Keratinocyte (primary cell): ENCODE results near the gene UBE2A. TPM values are rescaled to one million over a fixed set of nuclear protein-coding genes. Genes with fewer than 3 reads are reported as not detected.

ENCODE experiments used
- DNase-seq: peaks from one replicate; pipeline ENCODE4 v3.0.0-alpha.2; 2011; ENCODE audit warnings: low read depth, missing footprints, low spot score
- FAIRE-seq: peaks from 2 replicates; lab custom pipeline; 2011; peaks lifted over from hg19 to GRCh38; lab: Jason Lieb, UNC
- H2AFZ ChIP-seq: 2 replicates; pipeline ENCODE4 v1.6.0; 2012; ENCODE audit warnings: low read length, control low read depth, inconsistent platforms; ENCODE audit not compliant: control insufficient read depth
- H3K27ac ChIP-seq: 2 replicates; pipeline ENCODE4 v1.5.1; 2011; ENCODE audit warnings: low read length; ENCODE audit not compliant: control insufficient read depth, insufficient read depth
- H3K27me3 ChIP-seq: 3 replicates; pipeline ENCODE4 v1.6.0; 2011; ENCODE audit warnings: low read length; ENCODE audit not compliant: control insufficient read depth, insufficient read depth; ENCODE audit errors: extremely low read depth
- H3K36me3 ChIP-seq, 2 experiments: 2 replicates in 1 of 2; 3 replicates in 1 of 2; pipeline ENCODE4 v1.5.1; 2011; ENCODE audit warnings: low read length in 2 of 2, mild to moderate bottlenecking in 1 of 2; ENCODE audit not compliant: control insufficient read depth in 2 of 2, insufficient read depth in 2 of 2; ENCODE audit errors: extremely low read depth in 1 of 2
- H3K4me1 ChIP-seq: 3 replicates; pipeline ENCODE4 v1.5.1; 2011; ENCODE audit warnings: low read length; ENCODE audit not compliant: control insufficient read depth, insufficient read depth; ENCODE audit errors: extremely low read depth
- H3K4me2 ChIP-seq: 3 replicates; pipeline ENCODE4 v1.6.0; 2011; ENCODE audit warnings: low read depth, low read length; ENCODE audit not compliant: control insufficient read depth, insufficient read depth; ENCODE audit errors: extremely low read depth
- H3K4me3 ChIP-seq, 3 experiments: fragments of 200-600 bp in 1 of 3; sonication (generic) in 1 of 3; 2 replicates in 2 of 3; 3 replicates in 1 of 3; pipeline ENCODE4 v1.5.1; 2011 to 2016; ENCODE audit warnings: low read length in 3 of 3, mild to moderate bottlenecking in 3 of 3, control low read depth in 2 of 3, inconsistent platforms in 1 of 3, low read depth in 1 of 3, mixed read lengths in 1 of 3, mixed run types in 1 of 3, moderate library complexity in 1 of 3; ENCODE audit not compliant: control insufficient read depth in 2 of 3, insufficient read depth in 2 of 3; ENCODE audit errors: extremely low read depth in 1 of 3
- H3K79me2 ChIP-seq: 2 replicates; pipeline ENCODE4 v1.6.0; 2012; ENCODE audit warnings: low read length; ENCODE audit not compliant: control insufficient read depth, insufficient read depth
- H3K9ac ChIP-seq: 3 replicates; pipeline ENCODE4 v1.6.0; 2011; ENCODE audit warnings: low read length; ENCODE audit not compliant: control insufficient read depth, insufficient read depth; ENCODE audit errors: extremely low read depth
- H3K9me1 ChIP-seq: 3 replicates; pipeline ENCODE4 v1.6.0; 2011; ENCODE audit warnings: low read length; ENCODE audit not compliant: control insufficient read depth, insufficient read depth; ENCODE audit errors: extremely low read depth
- H3K9me3 ChIP-seq: 2 replicates; pipeline ENCODE4 v1.5.1; 2012; ENCODE audit warnings: low read depth, low read length; ENCODE audit not compliant: control insufficient read depth
- H4K20me1 ChIP-seq: 3 replicates; pipeline ENCODE4 v1.6.0; 2011; ENCODE audit warnings: low read length; ENCODE audit not compliant: control insufficient read depth, insufficient read depth; ENCODE audit errors: extremely low read depth
- CTCF ChIP-seq, 3 experiments: IDR thresholded peaks in 1 of 3; conservative IDR thresholded peaks in 1 of 3; optimal IDR thresholded peaks in 1 of 3; 2 replicates in 2 of 3; 3 replicates in 1 of 3; pipeline versions ENCODE3 to v1.5.1; 2011; ENCODE audit warnings: low read length in 3 of 3, mild to moderate bottlenecking in 3 of 3, moderate library complexity in 2 of 3, control low read depth in 1 of 3, inconsistent platforms in 1 of 3; ENCODE audit not compliant: insufficient read depth in 2 of 3; ENCODE audit errors: extremely low read depth in 1 of 3
- EZH2 ChIP-seq: IDR thresholded peaks from one replicate; pipeline ENCODE4 v1.6.1; 2012; ENCODE audit warnings: inconsistent platforms, mild to moderate bottlenecking, low read length, moderate library complexity
- dilution Hi-C: fragments of 300-500 bp; cut with MboI; formaldehyde crosslinking; loops from one replicate; pipeline ENCODE4 v1.7.0; 2020; ENCODE audit warnings: low sequenced_read_pairs; ENCODE audit not compliant: extremely low pct_ligation_motif_present
- polyA plus RNA-seq, 5 experiments: library from polyadenylated mRNA; depleted of rRNA in 3 of 5; stranded (reverse) in 3 of 5; stranded (forward) in 1 of 5; unstranded in 1 of 5; fragments of >200 nt; gene quantifications; 1 replicate in 1 of 5; 2 replicates in 3 of 5; 3 replicates in 1 of 5; pipeline versions ENCODE4 v1.2.1 to v1.2.3, GENCODE V29; 2011 to 2012; ENCODE audit warnings: missing spikeins in 2 of 5, low read depth in 1 of 5, low replicate concordance in 1 of 5

Gene UBE2A
- polyA plus RNA-seq, 1 donor (not counting 4 experiments of a cell fraction or from before 2014, with no cell fraction given): 76.2 TPM

- Histone ChIP-seq H3K4me2 (no peak overlapping the region), H3K36me3 (no peaks in the 10 kb centered on the region), H3K9me3 (no peaks in the 10 kb centered on the region), H3K27me3 (no peaks in the 10 kb centered on the region), H2AFZ (no peak overlapping the region), H3K4me3 (no peak overlapping the region), H3K27ac (no peak overlapping the region), H3K79me2 (peaks cover 2% of the 10 kb centered on the region), H4K20me1 (no peaks in the 10 kb centered on the region), H3K9me1 (no peaks in the 10 kb centered on the region), H3K4me1 (no peaks in the 10 kb centered on the region), H3K9ac (no peak overlapping the region)
- dilution Hi-C loops: no loop called here
- FAIRE-seq (no peak), DNase-seq (no peak)
- no peak for TF ChIP-seq CTCF (optimal IDR thresholded peaks at IDR 0.05 in 1 of 3, IDR thresholded peaks at IDR 0.05 in 1 of 3, conservative IDR thresholded peaks at IDR 0.05 in 1 of 3; ENCODE audit: extremely low read depth in 1 of 3, insufficient read depth in 2 of 3, low read length in 3 of 3)
- TF ChIP-seq EZH2: no peak
These were observed 21.9 kb upstream of the UBE2A start for GRCh38 chrX:119552508-119552907.

GRCh38 chrX:119565107-119565663 lies 9.2 kb upstream of the UBE2A start, which contains the start of gene STEEP1:
STEEP1 (minus strand) TSS chrX:119565409; CDS start chrX:119565355, 54 bp downstream.
- Histone ChIP-seq H4K20me1 (no peaks in the 10 kb centered on the region), H3K9ac (peak within 1 kb of the TSS; percentile 86), H3K4me2 (peak within 1 kb of the TSS; percentile 77), H2AFZ (peak within 1 kb of the TSS; percentile 67), H3K4me1 (no peaks in the 10 kb centered on the region), H3K27me3 (no peaks in the 10 kb centered on the region), H3K9me3 (no peaks in the 10 kb centered on the region), H3K27ac (peak within 1 kb of the TSS; percentile 66), H3K36me3 (peaks cover 0 to 1% of the 10 kb centered on the region in 2 experiments), H3K79me2 (peaks cover 12% of the 10 kb centered on the region), H3K4me3 (peak within 1 kb of the TSS; percentile 54 to 78 (median 58)), H3K9me1 (no peaks in the 10 kb centered on the region)
- TF ChIP-seq EZH2 (no peak), CTCF (optimal IDR thresholded peaks at IDR 0.05 in 1 of 3, IDR thresholded peaks at IDR 0.05 in 1 of 3, conservative IDR thresholded peaks at IDR 0.05 in 1 of 3; ENCODE audit: extremely low read depth in 1 of 3, insufficient read depth in 2 of 3, low read length in 3 of 3) (no peak)
- FAIRE-seq (peak; percentile 46), DNase-seq (peak; percentile 46)
- dilution Hi-C loops: no loop called here
